ENCODE data around the gene ADAR.

The ADAR gene

DNA sequence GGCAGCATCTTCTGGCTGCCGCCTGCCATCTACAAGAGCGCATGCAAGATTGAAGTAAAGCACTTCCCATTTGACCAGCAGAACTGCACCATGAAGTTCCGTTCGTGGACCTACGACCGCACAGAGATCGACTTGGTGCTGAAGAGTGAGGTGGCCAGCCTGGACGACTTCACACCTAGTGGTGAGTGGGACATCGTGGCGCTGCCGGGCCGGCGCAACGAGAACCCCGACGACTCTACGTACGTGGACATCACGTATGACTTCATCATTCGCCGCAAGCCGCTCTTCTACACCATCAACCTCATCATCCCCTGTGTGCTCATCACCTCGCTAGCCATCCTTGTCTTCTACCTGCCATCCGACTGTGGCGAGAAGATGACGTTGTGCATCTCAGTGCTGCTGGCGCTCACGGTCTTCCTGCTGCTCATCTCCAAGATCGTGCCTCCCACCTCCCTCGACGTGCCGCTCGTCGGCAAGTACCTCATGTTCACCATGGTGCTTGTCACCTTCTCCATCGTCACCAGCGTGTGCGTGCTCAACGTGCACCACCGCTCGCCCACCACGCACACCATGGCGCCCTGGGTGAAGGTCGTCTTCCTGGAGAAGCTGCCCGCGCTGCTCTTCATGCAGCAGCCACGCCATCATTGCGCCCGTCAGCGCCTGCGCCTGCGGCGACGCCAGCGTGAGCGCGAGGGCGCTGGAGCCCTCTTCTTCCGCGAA lies 36.6 kb downstream of the ADAR start:
- no peaks in the 10 kb centered on the region for H3K9me3 Mint-ChIP-seq
- no peak overlapping the region for H3K4me3 Mint-ChIP-seq
- DNase-seq (ENCODE audit: low spot score in 2 of 2) (no peak), ATAC-seq (ENCODE audit: low read depth) (no peak)
- peaks cover 2% of the 10 kb centered on the region for H3K36me3 Mint-ChIP-seq
- H3K27me3 Mint-ChIP-seq: peaks cover 29% of the 10 kb centered on the region
- H3K27ac Mint-ChIP-seq: no peak overlapping the region
- H3K4me1 Mint-ChIP-seq: peaks cover 8% of the 10 kb centered on the region

DNA sequence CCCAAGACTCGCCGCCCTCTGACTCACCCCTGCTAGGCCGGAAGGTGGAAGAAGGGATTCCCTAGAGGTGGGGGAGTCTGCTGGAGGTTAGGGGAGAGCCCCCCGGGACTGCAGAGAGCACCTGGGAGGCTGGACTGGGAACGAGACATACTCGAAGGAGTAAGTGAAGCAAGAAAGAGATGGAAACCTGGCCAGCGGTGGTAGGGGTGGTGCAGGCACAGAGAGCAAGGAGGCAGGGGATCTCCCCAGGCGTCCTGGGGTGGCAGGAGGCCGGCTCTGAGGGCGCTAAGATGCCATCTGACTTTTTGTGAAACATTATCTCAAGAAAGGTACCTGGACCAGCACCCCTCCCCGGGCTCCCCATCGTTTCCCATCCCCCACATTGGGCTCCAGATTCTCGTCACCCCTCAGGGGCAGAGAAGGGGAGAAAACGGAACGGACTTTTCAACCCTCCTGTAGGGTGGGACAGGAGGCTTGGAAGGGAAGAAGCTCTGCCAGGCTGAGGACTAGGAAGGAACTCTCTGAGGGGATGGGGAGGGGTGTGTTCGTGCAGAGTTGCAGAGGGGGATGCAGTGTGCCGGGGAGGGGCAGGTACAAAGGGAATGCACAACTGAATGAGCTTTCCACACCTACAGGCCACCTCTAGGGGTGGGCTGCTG lies 39.7 kb downstream of the ADAR start:
- ATAC-seq (ENCODE audit: low read depth): peak; percentile 14
- H3K36me3 Mint-ChIP-seq: peaks cover 2% of the 10 kb centered on the region
- no peaks in the 10 kb centered on the region for H3K9me3 Mint-ChIP-seq
- peaks cover 25% of the 10 kb centered on the region for H3K27me3 Mint-ChIP-seq
- no peak for DNase-seq (ENCODE audit: low spot score in 2 of 2)
- H3K27ac Mint-ChIP-seq: no peak overlapping the region
- H3K4me3 Mint-ChIP-seq: no peak overlapping the region
- H3K4me1 Mint-ChIP-seq: peaks cover 2% of the 10 kb centered on the region

GRCh38 chr1:154567386-154568156 lies 40.4 kb downstream of the ADAR start, which contains the start of gene CHRNB2:
TSS of gene CHRNB2 (plus strand) at chr1:154567778. CDS start at chr1:154568045, 267 bp downstream.
- H3K36me3 Mint-ChIP-seq: peaks cover 2% of the 10 kb centered on the region
- peak within 1 kb of the TSS; percentile 14 for H3K4me3 Mint-ChIP-seq
- peaks cover 24% of the 10 kb centered on the region for H3K27me3 Mint-ChIP-seq
- ATAC-seq (ENCODE audit: low read depth): peak; percentile 98
- no peaks in the 10 kb centered on the region for H3K9me3 Mint-ChIP-seq
- H3K27ac Mint-ChIP-seq: no peak within 1 kb of the TSS
- peaks cover 2% of the 10 kb centered on the region for H3K4me1 Mint-ChIP-seq
- DNase-seq (ENCODE audit: low spot score in 2 of 2): peak; percentile 69 to 82

DNA sequence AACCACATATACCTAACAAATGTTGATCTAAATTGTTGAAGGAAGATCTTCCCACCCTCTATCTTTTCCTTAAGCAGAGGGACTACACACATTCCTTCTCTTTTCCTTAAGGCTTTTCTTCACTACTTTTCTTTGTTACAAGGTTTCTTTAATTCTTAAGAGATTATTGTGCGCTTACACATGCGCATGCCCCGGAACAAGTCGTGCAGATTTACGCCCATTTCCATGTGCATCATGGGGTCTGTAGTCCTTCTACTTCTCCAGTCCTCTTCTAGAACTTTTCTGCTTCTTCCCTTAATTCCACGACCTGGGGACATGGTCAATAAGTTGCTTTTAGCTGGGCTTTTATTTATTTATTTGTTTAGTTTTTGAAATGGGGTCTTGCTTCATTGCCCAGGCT lies 42.1 kb downstream of the ADAR start:
- Mint-ChIP-seq H3K4me1 (peaks cover 2% of the 10 kb centered on the region), H3K27me3 (peaks cover 16% of the 10 kb centered on the region), H3K4me3 (no peak overlapping the region), H3K9me3 (no peaks in the 10 kb centered on the region), H3K27ac (no peak overlapping the region), H3K36me3 (peaks cover under 1% of the 10 kb centered on the region)
- no peak for DNase-seq (ENCODE audit: low spot score in 2 of 2)
- ATAC-seq (ENCODE audit: low read depth): no peak

DNA sequence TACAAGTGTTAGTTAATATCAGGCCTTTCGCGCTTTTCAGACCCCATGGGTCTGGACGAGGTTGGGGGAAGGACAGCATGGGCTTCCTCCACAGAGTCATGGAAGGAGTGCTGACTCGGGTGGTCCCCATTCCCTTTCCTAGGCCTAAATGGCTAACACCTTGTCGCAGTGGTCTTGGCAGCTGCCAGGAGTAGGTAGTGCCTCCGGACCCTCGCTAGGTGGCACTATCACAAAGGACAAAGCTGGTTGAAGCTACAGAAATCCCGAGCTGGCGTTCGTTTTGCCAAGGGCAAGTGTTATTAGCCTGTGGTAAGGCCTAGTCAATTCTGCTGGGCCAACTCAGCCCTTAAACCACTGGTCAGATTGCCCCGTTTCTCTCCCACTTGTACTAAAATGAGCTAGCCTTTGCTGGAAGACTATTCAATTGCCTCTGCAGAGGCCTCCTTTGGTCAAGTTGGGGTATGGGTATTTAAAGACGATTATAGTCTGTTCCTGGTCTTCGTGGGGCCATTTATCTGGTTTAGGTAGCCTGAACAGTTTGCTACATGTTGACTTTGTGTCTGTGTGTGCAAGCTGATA lies 48.4 kb downstream of the ADAR start:
- H3K4me1 Mint-ChIP-seq: peaks cover 23% of the 10 kb centered on the region
- H3K27ac Mint-ChIP-seq: peak overlapping the region; percentile 88
- H3K9me3 Mint-ChIP-seq: no peaks in the 10 kb centered on the region

DNA sequence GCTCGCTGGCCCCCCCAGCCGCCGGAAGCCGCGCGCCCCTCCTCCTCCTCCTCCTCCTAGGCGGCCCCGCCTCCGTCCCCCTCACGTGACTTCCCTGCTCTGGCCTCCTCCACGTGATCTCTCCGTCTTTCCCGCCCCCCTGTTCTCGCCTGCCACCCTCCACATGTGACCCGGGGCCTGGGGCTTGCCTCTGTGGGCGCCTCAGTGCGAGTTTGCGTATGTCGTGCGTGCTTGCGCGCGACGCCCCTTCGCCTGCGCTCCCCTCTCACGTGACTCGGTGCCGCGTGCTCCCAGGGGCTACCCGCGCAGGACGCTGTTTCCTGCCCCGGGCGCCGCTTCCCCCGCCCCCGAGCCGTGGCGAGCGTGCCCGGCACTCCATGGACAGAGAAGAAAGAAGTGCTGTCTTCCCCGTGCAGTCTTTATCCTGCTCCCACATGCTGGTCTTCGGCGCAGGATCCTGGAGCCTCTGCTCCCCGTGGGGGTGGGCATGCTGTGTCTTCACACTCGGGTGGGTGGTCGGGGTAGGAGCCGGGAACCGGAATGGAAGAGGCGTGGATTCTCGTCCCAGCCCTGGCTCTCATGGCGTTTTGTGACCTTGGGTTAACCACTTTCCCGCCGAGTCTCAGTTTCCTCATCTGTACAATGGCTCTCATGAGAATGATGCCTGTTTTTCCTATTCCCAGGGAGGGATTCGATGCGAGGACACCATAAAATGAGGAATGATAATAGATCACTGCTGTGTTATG lies 49.1 kb downstream of the ADAR start:
- ATAC-seq (ENCODE audit: low read depth) (peak; percentile 88), DNase-seq (ENCODE audit: low spot score in 2 of 2) (peak; percentile 94 to 99)
- peaks cover 12% of the 10 kb centered on the region for H3K36me3 Mint-ChIP-seq
- H3K4me3 Mint-ChIP-seq: peak overlapping the region; percentile 83
- H3K9me3 Mint-ChIP-seq: no peaks in the 10 kb centered on the region
- H3K27me3 Mint-ChIP-seq: no peaks in the 10 kb centered on the region
- peak overlapping the region; percentile 88 for H3K27ac Mint-ChIP-seq
- H3K4me1 Mint-ChIP-seq: peaks cover 23% of the 10 kb centered on the region

More for the DNA sequence above, 48.4 kb downstream of the ADAR start:
- no peaks in the 10 kb centered on the region for H3K27me3 Mint-ChIP-seq
- H3K36me3 Mint-ChIP-seq: peaks cover 10% of the 10 kb centered on the region
- peak overlapping the region; percentile 83 for H3K4me3 Mint-ChIP-seq
- ATAC-seq (ENCODE audit: low read depth) (peak; percentile 36), DNase-seq (ENCODE audit: low spot score in 2 of 2) (peak; percentile 81 to 84)

DNA sequence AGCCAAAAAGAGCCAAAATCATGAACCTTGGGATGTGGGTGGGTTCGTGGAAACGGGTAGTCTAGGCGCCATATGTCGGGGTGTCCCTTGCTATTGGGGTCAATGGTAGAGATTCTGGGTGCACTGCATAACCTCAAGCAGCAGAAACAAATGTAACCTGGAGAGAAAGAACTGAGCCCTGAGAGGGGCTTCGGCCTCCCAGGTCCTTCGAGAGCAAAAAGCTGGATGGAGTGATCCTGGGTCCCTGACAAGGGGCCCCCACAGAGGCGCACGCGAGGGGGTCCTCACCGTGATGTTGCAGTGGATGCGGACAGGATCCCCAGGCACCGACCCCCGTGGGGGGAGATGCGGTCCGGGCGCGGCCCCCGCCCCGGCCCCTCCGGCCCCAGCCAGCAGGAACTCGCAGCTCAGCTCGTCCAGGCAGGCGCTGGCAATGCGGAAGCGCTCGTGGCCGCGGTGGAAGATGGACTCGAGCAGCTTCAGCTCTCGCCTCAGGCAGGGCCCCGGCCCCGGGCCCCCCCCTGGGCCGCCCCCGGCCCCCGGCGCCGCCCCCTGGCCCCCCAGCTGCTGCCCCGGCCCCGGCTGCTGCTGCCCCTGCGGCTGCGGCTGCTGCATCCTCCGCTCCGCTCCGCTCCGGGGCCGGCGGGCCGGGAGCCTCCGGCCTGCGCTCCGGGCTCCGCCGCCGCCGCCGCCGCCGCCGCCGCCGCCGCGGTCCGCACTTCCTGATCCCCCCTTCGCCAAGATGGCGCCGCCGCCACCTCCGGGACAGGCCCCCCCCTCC lies 49.9 kb downstream of the ADAR start, which contains the start of gene UBE2Q1:
UBE2Q1 (minus strand) TSS at position 724 of the 781 bp plus-strand sequence; CDS start at position 615, 109 bp downstream.
- peak within 1 kb of the TSS; percentile 88 for H3K27ac Mint-ChIP-seq
- peak within 1 kb of the TSS; percentile 91 for H3K4me3 Mint-ChIP-seq
- no peaks in the 10 kb centered on the region for H3K9me3 Mint-ChIP-seq
- H3K36me3 Mint-ChIP-seq: peaks cover 20% of the 10 kb centered on the region
- no peaks in the 10 kb centered on the region for H3K27me3 Mint-ChIP-seq
- peaks cover 25% of the 10 kb centered on the region for H3K4me1 Mint-ChIP-seq
- DNase-seq (ENCODE audit: low spot score in 2 of 2) (peak; percentile 30 to 42), ATAC-seq (ENCODE audit: low read depth) (peak; percentile 1)

DNA sequence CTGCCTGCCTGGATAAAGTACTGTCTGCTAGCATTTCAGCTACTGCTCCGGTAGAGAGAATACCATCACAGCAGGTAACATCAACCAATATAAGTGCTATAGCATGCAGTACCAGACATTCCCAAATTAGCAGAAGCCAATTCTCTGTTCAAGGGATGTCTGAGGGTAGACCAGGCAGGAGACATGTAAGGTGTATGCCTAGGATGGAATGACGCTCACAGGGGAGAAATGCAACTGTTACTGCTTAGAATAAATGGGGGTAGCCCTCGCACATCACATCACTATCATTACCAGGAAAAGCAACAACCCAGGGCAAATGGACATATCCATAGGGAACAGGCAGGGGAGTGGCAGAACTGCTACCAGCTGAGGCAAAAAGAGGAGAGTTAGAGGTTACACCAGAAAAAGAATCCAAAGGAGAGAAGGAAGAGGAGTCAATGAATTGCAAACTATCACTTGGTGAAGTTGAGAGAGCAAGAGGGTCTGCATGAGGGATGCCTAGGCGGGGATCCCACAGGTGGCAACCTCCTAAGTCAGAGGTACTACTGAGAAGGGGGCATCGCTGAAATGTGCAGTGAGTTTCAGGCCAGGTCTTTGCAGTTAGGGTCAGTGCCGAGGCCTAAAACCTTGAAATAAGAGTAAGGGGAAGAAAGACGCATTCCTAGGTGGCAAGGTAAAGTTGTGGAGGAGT lies 50.6 kb downstream of the ADAR start:
- Mint-ChIP-seq H3K4me1 (peaks cover 28% of the 10 kb centered on the region), H3K4me3 (peak overlapping the region; percentile 91), H3K9me3 (no peaks in the 10 kb centered on the region), H3K27me3 (no peaks in the 10 kb centered on the region), H3K36me3 (peaks cover 27% of the 10 kb centered on the region), H3K27ac (peak overlapping the region; percentile 88)
- DNase-seq (ENCODE audit: low spot score in 2 of 2): no peak
- no peak for ATAC-seq (ENCODE audit: low read depth)

DNA sequence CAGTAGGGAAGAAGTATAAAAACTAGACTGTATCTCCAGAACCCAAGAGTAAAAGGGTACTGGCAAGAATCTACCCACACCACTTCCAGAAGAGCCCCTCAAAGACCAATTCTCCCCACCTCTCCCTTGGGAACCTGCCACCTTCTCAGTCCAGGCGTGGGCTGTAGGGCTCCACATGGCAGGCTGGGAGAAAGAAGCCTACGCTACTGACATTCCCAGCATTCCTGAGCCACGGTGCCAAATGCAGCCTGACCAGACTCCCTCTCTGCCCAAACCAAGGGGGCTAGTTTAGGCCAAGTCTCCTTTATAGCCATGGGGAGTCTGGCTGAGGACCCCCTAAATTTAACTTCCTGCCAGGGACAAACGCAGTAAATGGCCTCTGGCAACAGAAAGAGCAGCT lies 51.6 kb downstream of the ADAR start:
- no peak for DNase-seq (ENCODE audit: low spot score in 2 of 2)
- Mint-ChIP-seq H3K36me3 (peaks cover 32% of the 10 kb centered on the region), H3K4me1 (peaks cover 28% of the 10 kb centered on the region), H3K27ac (no peak overlapping the region), H3K9me3 (no peaks in the 10 kb centered on the region), H3K4me3 (no peak overlapping the region), H3K27me3 (no peaks in the 10 kb centered on the region)
- no peak for ATAC-seq (ENCODE audit: low read depth)

GRCh38 chr1:154553056-154554030 lies 54.6 kb downstream of the ADAR start:
- DNase-seq (ENCODE audit: low spot score in 2 of 2): no peak
- Mint-ChIP-seq H3K36me3 (peaks cover 37% of the 10 kb centered on the region), H3K4me1 (peaks cover 27% of the 10 kb centered on the region), H3K9me3 (no peaks in the 10 kb centered on the region), H3K4me3 (no peak overlapping the region), H3K27me3 (no peaks in the 10 kb centered on the region), H3K27ac (no peak overlapping the region)
- ATAC-seq (ENCODE audit: low read depth): no peak

DNA sequence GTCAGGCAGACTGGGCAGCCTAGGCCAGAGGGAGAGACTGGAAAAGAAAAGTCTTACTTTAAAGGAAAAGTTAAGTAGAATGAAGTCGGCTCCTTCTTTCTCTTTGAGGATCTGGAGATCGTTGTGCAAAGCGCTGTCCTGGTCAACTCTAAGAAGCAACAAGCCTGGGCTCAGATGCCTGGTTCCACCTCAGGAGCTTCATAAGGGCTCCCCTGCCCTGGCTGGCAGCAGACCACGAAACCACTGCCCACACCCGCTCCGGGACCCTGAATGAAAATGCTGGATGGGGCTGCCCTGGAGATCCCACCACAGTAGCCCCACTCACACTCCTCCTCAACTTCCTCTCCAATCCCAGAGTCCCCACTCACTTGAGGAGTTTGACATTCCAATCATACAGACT lies 56.0 kb downstream of the ADAR start:
- DNase-seq (ENCODE audit: low spot score in 2 of 2) (no peak), ATAC-seq (ENCODE audit: low read depth) (no peak)
- no peak overlapping the region for H3K4me3 Mint-ChIP-seq
- H3K9me3 Mint-ChIP-seq: no peaks in the 10 kb centered on the region
- peaks cover 19% of the 10 kb centered on the region for H3K4me1 Mint-ChIP-seq
- peaks cover 35% of the 10 kb centered on the region for H3K36me3 Mint-ChIP-seq
- no peaks in the 10 kb centered on the region for H3K27me3 Mint-ChIP-seq
- H3K27ac Mint-ChIP-seq: no peak overlapping the region
